Choroid plexus epithelial cell (primary cell): ENCODE data around the gene MYADML2.

Experiments used
- DNase-seq: peaks from one replicate; pipeline ENCODE4 v3.0.0-alpha.2; 2010; ENCODE audit warnings: low read depth
- H3K4me3 ChIP-seq: 2 replicates; pipeline ENCODE4 v1.5.1; 2011; ENCODE audit warnings: low read depth, mild to moderate bottlenecking, control low read depth, low read length, moderate library complexity
- CTCF ChIP-seq: conservative IDR thresholded peaks from 2 replicates; pipeline ENCODE4 v1.5.1; 2011; ENCODE audit warnings: low read depth, mild to moderate bottlenecking, control low read depth, inconsistent platforms, low read length, moderate library complexity

The MYADML2 gene

GRCh38 chr17:81905424-81905875 is 41.6 kb downstream of the MYADML2 start:
- TF ChIP-seq CTCF, result no peak
- no peak for DNase-seq
- H3K4me3 ChIP-seq, result no peak overlapping the region

GRCh38 chr17:81904600-81905423 is 42.2 kb downstream of the MYADML2 start:
- no peak overlapping the region for H3K4me3 ChIP-seq
- no peak for TF ChIP-seq CTCF
- DNase-seq, result no peak

GRCh38 chr17:81903896-81904599 is 43.0 kb downstream of the MYADML2 start:
- no peak for DNase-seq
- no peak overlapping the region for H3K4me3 ChIP-seq
- no peak for TF ChIP-seq CTCF

GRCh38 chr17:81903415-81903831 is 43.6 kb downstream of the MYADML2 start:
- no peak overlapping the region for H3K4me3 ChIP-seq
- no peak for DNase-seq
- TF ChIP-seq CTCF, result no peak

- no peak for TF ChIP-seq CTCF
- DNase-seq, result no peak
These were observed 44.2 kb downstream of the MYADML2 start for GRCh38 chr17:81902653-81903414.

GRCh38 chr17:81902023-81902652 is 44.9 kb downstream of the MYADML2 start, which contains the start of gene NPB:
Gene NPB (plus strand): TSS chr17:81902238. CDS start chr17:81902278, 40 bp downstream.
- DNase-seq, result no peak
- H3K4me3 ChIP-seq, result peak within 1 kb of the TSS; percentile 22
- TF ChIP-seq CTCF, result no peak

More at GRCh38 chr17:81902653-81903414, 44.2 kb downstream of the MYADML2 start:
- peak overlapping the region; percentile 22 for H3K4me3 ChIP-seq
